HCT116 (cell line): ENCODE data around the gene TLE7.

Source experiments
- EZH2 ChIP-seq: fragments of 200-600 bp; sonication (generic); IDR thresholded peaks from 2 replicates; pipeline ENCODE4 v1.6.1; 2017; ENCODE audit warnings: antibody characterized with exemption, mixed run types
- TF ChIP-seq, protein P1 (sequence below), 3 experiments: fragments of 200-600 bp in 1 of 3; sonication (generic) in 1 of 3; IDR thresholded peaks in 2 of 3; conservative IDR thresholded peaks in 1 of 3; 2 replicates each; pipeline ENCODE4 v1.5.1; 2012 to 2017; ENCODE audit warnings: low read depth in 2 of 3, low read length in 2 of 3, antibody characterized with exemption in 1 of 3, borderline replicate concordance in 1 of 3, control low read depth in 1 of 3, mild to moderate bottlenecking in 1 of 3, mixed read lengths in 1 of 3, mixed run types in 1 of 3, moderate library complexity in 1 of 3; ENCODE audit not compliant: insufficient read depth in 1 of 3

DNA sequence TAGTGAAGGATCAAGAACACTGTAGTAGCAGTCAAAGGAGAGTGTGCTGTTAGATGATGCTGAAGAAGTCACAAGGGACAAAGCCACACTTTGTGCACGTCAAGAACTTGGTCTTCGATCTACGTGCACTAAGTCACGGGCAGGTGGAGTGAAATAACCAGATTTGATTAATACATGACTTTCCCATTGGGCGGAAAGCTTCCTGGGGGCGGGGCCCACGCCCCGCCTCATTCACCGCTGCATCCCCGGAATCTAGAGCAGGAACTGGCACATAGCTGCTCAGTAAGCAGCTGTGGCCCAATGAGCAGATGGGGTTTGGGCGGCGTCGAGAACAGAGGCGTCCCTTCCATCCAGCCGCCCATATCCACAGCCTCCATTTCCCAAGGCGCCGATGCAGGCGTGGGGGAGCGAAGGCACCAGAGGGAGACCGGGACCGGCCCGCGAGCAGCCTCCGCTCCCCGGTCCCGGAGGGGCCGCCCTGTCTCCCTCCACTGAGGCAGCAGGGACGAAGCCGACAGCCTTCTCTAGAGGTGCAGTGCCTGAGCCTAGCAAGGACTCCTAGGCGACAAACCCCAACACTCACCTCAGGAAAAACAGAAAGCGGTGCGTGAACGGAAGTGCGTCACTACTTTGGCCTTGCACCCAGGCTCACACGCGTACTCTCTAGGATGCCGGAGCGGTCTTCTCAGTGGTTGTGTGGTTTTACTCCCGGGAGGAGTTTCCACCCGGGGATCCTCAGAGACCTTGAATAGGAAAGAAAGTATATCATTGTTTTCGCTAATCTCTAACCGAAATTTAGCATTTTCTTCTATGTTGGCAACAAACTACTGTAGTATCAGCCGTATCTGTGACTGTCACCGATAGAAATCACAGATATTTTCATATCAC is 42.4 kb upstream of the TLE7 start:
- TF ChIP-seq, protein P1, sequence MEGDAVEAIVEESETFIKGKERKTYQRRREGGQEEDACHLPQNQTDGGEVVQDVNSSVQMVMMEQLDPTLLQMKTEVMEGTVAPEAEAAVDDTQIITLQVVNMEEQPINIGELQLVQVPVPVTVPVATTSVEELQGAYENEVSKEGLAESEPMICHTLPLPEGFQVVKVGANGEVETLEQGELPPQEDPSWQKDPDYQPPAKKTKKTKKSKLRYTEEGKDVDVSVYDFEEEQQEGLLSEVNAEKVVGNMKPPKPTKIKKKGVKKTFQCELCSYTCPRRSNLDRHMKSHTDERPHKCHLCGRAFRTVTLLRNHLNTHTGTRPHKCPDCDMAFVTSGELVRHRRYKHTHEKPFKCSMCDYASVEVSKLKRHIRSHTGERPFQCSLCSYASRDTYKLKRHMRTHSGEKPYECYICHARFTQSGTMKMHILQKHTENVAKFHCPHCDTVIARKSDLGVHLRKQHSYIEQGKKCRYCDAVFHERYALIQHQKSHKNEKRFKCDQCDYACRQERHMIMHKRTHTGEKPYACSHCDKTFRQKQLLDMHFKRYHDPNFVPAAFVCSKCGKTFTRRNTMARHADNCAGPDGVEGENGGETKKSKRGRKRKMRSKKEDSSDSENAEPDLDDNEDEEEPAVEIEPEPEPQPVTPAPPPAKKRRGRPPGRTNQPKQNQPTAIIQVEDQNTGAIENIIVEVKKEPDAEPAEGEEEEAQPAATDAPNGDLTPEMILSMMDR (IDR thresholded peaks at IDR 0.05 in 2 of 3, conservative IDR thresholded peaks at IDR 0.05 in 1 of 3; ENCODE audit: borderline replicate concordance in 1 of 3, insufficient read depth in 1 of 3, low read depth in 2 of 3, low read length in 2 of 3) = no peak
- no peak for TF ChIP-seq EZH2
